Measurements from ENCODE around the gene FRG1. TPM values are rescaled to one million over a fixed set of nuclear protein-coding genes. Genes with fewer than 3 reads are reported as not detected.
"Not testable (repeated sequence)": the region's sequence is repeated elsewhere in the genome, so short reads cannot be mapped to it uniquely, and the experiment has no call there.

Gene FRG1
- total and polyA plus RNA-seq, 8 donors = 11.7 to 22.1 (median 18.4) TPM

GRCh38 chr4:189973646-189974045, 33.0 kb downstream of the FRG1 start:
- TF ChIP-seq, protein P1, sequence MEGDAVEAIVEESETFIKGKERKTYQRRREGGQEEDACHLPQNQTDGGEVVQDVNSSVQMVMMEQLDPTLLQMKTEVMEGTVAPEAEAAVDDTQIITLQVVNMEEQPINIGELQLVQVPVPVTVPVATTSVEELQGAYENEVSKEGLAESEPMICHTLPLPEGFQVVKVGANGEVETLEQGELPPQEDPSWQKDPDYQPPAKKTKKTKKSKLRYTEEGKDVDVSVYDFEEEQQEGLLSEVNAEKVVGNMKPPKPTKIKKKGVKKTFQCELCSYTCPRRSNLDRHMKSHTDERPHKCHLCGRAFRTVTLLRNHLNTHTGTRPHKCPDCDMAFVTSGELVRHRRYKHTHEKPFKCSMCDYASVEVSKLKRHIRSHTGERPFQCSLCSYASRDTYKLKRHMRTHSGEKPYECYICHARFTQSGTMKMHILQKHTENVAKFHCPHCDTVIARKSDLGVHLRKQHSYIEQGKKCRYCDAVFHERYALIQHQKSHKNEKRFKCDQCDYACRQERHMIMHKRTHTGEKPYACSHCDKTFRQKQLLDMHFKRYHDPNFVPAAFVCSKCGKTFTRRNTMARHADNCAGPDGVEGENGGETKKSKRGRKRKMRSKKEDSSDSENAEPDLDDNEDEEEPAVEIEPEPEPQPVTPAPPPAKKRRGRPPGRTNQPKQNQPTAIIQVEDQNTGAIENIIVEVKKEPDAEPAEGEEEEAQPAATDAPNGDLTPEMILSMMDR (IDR thresholded peaks at IDR 0.05) = no peak
- H3K4me1 ChIP-seq = no peaks in the 10 kb centered on the region
- H3K9me3 ChIP-seq = no peaks in the 10 kb centered on the region
- H3K27ac ChIP-seq = no peak overlapping the region
- DNase-seq (no peak), ATAC-seq (no peak), FAIRE-seq (no peak)
- H3K27me3 ChIP-seq = no peaks in the 10 kb centered on the region
- H3K4me3 ChIP-seq = no peak overlapping the region
- H3K36me3 ChIP-seq = no peaks in the 10 kb centered on the region
- intact Hi-C loops (cut with DNase I) = no loop called here

GRCh38 chr4:189974056-189974455, 33.4 kb downstream of the FRG1 start:
- WGBS, 2 donors = 44 to 52% methylated on average over 5 of the region's 5 CpGs
- Histone ChIP-seq H3K4me1 (no peaks in the 10 kb centered on the region), H3K27ac (no peak overlapping the region), H3K36me3 (no peaks in the 10 kb centered on the region), H3K9me3 (no peaks in the 10 kb centered on the region), H3K4me3 (no peak overlapping the region), H3K27me3 (no peaks in the 10 kb centered on the region)
- no peak for DNase-seq
- TF ChIP-seq, protein P1 (IDR thresholded peaks at IDR 0.05) = no peak
- no peak for ATAC-seq
- FAIRE-seq = no peak
- intact Hi-C loops (cut with DNase I) = no loop called here

- intact Hi-C loops (cut with DNase I) = no loop called here
- Histone ChIP-seq H3K9me3 (no peaks in the 10 kb centered on the region), H3K27me3 (no peaks in the 10 kb centered on the region), H3K4me3 (no peak overlapping the region), H3K4me1 (no peaks in the 10 kb centered on the region), H3K27ac (no peak overlapping the region), H3K36me3 (no peaks in the 10 kb centered on the region)
- TF ChIP-seq, protein P1 (IDR thresholded peaks at IDR 0.05) = no peak
- WGBS, 2 donors = 51 to 53% methylated on average over 10 of the region's 10 CpGs
- ATAC-seq (no peak), FAIRE-seq (no peak), DNase-seq (no peak)
These were observed 38.8 kb downstream of the FRG1 start for GRCh38 chr4:189979196-189980047.

DNA sequence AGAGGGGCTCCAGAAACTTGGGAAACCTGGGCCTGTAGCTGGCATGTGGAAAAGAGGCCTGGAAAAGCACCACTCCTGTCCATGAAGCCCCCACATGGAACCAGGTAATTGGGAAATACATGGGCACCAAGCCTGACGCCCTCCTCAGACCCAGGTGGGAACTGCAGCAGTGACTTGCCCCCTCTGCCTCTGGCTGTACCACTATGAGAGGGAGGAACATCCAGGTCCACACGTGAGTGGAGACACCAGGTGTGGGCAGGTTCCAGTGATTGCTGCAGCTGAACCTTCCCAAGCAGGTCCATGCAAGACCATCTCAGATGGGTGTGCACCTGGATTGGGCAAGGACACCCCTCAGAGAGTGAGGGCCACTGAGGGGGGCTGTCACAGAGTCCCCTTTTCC, 39.6 kb downstream of the FRG1 start:
- WGBS, 2 donors = 49 to 51% methylated on average over 2 of the region's 2 CpGs
- DNase-seq; FAIRE-seq; H3K27me3 ChIP-seq; H3K4me3 ChIP-seq; H3K9me3 ChIP-seq; H3K27ac ChIP-seq; H3K4me1 ChIP-seq; H3K36me3 ChIP-seq; intact Hi-C loops (cut with DNase I); ATAC-seq: not testable (repeated sequence)

DNA sequence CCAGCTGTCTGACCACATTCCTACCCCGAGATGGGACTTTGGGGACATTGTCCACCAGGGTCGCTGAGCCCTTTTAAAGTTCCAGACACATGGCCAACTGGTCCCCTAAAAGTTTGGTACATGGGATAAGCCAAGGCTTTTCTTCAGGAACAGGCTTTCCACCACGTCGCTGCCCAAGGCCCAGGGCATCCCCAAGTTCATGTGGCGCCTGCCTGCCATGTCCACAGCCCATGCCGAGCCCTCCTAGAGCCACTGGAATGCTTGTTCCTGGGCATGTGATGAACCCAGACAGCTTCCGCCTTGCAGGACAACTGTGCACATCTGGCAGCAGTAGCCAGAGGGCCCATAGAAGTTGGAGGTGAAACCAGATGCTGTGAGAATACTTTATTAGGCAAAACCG, 41.3 kb downstream of the FRG1 start:
- no peak for DNase-seq
- no peaks in the 10 kb centered on the region for H3K36me3 ChIP-seq
- H3K27me3 ChIP-seq = no peaks in the 10 kb centered on the region
- H3K9me3 ChIP-seq = no peaks in the 10 kb centered on the region
- intact Hi-C loops (cut with DNase I) = no loop called here
- no peak overlapping the region for H3K4me3 ChIP-seq
- no peak for FAIRE-seq
- WGBS, 2 donors = 66 to 78% methylated on average over 8 of the region's 8 CpGs
- TF ChIP-seq, protein P1 (IDR thresholded peaks at IDR 0.05) = no peak
- no peak overlapping the region for H3K27ac ChIP-seq
- no peak for ATAC-seq
- H3K4me1 ChIP-seq = no peaks in the 10 kb centered on the region

DNA sequence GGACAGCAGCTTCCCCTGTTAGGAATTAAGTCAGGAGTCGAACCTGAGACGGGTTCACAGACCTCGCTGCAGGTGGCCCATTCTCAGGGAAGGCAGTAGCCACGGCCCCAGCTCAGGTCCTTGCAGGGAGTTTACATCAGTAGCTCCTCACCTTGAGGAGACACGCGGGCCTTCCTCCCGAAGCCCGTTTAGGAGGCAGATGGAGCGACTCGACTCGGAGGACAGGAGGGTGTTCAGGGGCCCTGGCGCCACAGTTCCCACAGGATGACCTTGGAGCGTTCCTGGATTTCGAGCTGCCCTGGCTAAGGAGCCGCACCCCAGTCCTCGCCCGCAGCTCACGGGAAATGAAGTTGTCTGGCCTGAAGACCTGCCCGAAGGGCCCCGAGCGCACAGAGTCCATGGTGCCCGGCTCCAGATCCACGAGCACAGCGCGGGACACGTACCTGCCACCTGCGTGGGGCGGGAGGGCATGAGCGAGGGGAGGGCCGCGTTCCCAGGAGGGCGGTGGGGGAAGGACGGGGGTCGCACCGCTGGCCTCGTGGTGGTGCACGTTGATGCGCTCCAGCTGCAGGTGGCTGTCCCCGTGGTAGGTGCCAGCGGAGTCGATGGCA, 43.3 kb downstream of the FRG1 start:
- intact Hi-C loops (cut with DNase I); DNase-seq; H3K27ac ChIP-seq; FAIRE-seq; H3K9me3 ChIP-seq; H3K36me3 ChIP-seq; H3K27me3 ChIP-seq; H3K4me3 ChIP-seq; H3K4me1 ChIP-seq; ATAC-seq: not testable (repeated sequence)
- WGBS, 2 donors = 75 to 83% methylated on average over 18 to 41 of the region's 41 CpGs

DNA sequence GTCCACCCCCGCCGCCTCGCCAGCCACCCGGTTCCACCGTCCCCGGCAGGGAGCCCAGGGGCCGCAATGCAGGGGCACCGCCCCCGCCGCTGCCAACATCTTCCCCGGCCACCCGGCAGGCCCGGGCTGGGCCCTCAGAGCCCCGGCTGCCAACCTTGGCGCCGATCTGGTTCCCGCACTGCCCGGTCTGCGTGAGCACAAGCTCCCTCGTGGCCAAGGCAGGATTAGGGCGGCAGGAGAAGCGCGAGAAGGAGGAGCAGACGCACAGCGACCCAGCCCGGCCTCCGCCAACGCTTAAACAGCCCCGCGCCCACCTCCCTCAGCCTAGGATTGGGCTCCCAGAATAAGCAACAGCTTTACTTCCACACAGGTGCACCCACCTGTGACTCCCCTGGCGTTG, 44.0 kb downstream of the FRG1 start:
- intact Hi-C loops (cut with DNase I); H3K9me3 ChIP-seq; H3K36me3 ChIP-seq; H3K4me1 ChIP-seq; H3K27me3 ChIP-seq; H3K4me3 ChIP-seq; ATAC-seq; H3K27ac ChIP-seq; FAIRE-seq; DNase-seq: not testable (repeated sequence)
- 67 to 76% methylated on average over 13 to 31 of the region's 31 CpGs for WGBS, 2 donors

GRCh38 chr4:189985651-189986243, 45.1 kb downstream of the FRG1 start:
- 37 to 57% methylated on average over 4 of the region's 4 CpGs for WGBS, 2 donors
- H3K4me3 ChIP-seq; intact Hi-C loops (cut with DNase I): not testable (repeated sequence)

More at GRCh38 chr4:189985651-189986243, 45.1 kb downstream of the FRG1 start:
- H3K9me3 ChIP-seq, DNase-seq, H3K36me3 ChIP-seq, FAIRE-seq, H3K27ac ChIP-seq, H3K27me3 ChIP-seq, H3K4me1 ChIP-seq, ATAC-seq: not testable (repeated sequence)

Measured in pancreas (tissue), 10 donors.